Stomach smooth muscle (tissue), 2 donors: ENCODE measurements around the gene ELP4.
"Not testable (repeated sequence)": the region's sequence is repeated elsewhere in the genome, so short reads cannot be mapped to it uniquely, and the experiment has no call there.

ENCODE experiments used
- H3K27ac ChIP-seq: one replicate; pipeline ENCODE4 v1.7.0; 2013; ENCODE audit warnings: mild to moderate bottlenecking, low read length, inconsistent platforms
- H3K27me3 ChIP-seq, 2 donors: one replicate each; pipeline ENCODE4 v1.7.0; 2013; ENCODE audit warnings: low read length in 2 of 2; ENCODE audit not compliant: insufficient read depth in 2 of 2, control insufficient read depth in 1 of 2
- H3K36me3 ChIP-seq, 2 donors: one replicate each; pipeline ENCODE4 v1.7.0; 2013; ENCODE audit warnings: low read length in 2 of 2; ENCODE audit not compliant: control insufficient read depth in 2 of 2, insufficient read depth in 2 of 2
- H3K4me1 ChIP-seq: one replicate; pipeline ENCODE4 v1.7.0; 2013; ENCODE audit warnings: low read length; ENCODE audit not compliant: control insufficient read depth, insufficient read depth
- H3K4me3 ChIP-seq, 2 donors: one replicate each; pipeline ENCODE4 v1.7.0; 2013; ENCODE audit warnings: low read length in 2 of 2
- H3K9ac ChIP-seq, 2 donors: one replicate each; pipeline ENCODE4 v1.7.0; 2013; ENCODE audit warnings: low read length in 2 of 2, mild to moderate bottlenecking in 1 of 2
- H3K9me3 ChIP-seq, 2 donors: one replicate each; pipeline ENCODE4 v1.7.0; 2013; ENCODE audit warnings: low read length in 2 of 2; ENCODE audit not compliant: control insufficient read depth in 2 of 2
- donor health status: healthy.
- donor health status: Pancreatic carcinoma.

ELP4 gene

DNA sequence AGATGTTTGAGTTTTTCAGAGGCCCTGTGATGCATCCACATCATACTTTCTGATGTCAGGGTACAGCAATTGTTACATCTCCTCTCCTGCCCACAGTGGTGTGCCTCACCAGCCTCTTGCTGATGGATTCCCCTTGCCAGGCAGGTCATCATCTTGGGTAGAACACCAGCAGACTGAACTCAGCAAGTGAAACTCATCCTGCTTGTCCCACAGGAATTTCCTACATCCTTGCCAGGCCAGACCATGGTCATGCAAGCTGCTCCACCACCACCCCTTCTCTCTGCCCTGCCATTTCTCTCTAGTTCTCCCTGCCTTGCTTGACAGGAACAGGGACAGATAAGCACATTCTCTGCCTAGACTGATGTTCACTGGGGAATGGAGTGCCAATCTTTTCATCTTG, 215.6 kb downstream of the ELP4 start:
- H3K27ac ChIP-seq: no peak overlapping the region
- H3K9ac ChIP-seq: no peak overlapping the region
- H3K36me3 ChIP-seq: no peaks in the 10 kb centered on the region
- H3K27me3 ChIP-seq: no peaks in the 10 kb centered on the region
- H3K4me3 ChIP-seq: no peak overlapping the region
- no peaks in the 10 kb centered on the region for H3K4me1 ChIP-seq
- H3K9me3 ChIP-seq: no peaks in the 10 kb centered on the region

DNA sequence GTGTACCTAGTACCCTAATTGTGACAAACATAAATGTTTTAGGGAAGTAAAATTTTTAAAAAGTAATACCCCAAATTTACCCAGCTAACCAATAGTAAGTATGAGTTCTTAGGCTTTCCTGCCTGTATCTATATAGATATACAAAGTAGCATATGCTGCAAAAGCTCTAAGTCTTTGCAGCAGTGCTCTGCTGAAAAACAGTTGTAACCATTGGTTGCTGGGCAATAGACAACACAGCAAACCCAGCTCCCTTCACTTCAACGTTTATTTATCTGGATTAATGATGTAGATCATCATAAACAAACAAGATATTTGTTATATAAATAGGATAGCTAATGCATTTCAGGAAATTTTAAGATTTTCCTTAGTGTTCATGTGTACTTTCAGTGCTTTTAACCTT, 218.9 kb downstream of the ELP4 start:
- Histone ChIP-seq H3K36me3 (no peaks in the 10 kb centered on the region), H3K4me3 (no peak overlapping the region), H3K27ac (no peak overlapping the region), H3K27me3 (no peaks in the 10 kb centered on the region), H3K9ac (no peak overlapping the region), H3K4me1 (no peaks in the 10 kb centered on the region), H3K9me3 (no peaks in the 10 kb centered on the region)

DNA sequence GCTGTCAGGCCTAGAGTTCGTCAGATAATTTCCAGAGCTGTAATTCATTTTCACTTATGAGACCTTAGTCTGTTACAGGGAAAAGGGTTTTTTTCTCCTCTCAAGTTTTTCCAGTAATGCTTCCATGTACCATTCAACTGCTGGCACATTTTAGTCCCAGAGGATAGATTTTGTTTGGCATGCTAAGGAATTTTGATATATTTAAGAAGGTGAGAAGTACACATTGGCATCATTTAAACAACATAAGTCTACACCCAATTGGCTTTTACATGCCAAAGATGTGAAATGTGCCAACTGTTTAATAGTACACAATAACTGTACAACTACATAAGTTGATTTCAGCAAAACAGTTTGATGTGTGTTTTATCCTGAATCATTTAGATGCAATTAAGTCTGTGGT, 230.6 kb downstream of the ELP4 start:
- Histone ChIP-seq H3K27ac (no peak overlapping the region), H3K9ac (no peak overlapping the region), H3K27me3 (no peaks in the 10 kb centered on the region), H3K36me3 (no peaks in the 10 kb centered on the region), H3K4me3 (no peak overlapping the region), H3K9me3 (no peaks in the 10 kb centered on the region), H3K4me1 (no peaks in the 10 kb centered on the region)

DNA sequence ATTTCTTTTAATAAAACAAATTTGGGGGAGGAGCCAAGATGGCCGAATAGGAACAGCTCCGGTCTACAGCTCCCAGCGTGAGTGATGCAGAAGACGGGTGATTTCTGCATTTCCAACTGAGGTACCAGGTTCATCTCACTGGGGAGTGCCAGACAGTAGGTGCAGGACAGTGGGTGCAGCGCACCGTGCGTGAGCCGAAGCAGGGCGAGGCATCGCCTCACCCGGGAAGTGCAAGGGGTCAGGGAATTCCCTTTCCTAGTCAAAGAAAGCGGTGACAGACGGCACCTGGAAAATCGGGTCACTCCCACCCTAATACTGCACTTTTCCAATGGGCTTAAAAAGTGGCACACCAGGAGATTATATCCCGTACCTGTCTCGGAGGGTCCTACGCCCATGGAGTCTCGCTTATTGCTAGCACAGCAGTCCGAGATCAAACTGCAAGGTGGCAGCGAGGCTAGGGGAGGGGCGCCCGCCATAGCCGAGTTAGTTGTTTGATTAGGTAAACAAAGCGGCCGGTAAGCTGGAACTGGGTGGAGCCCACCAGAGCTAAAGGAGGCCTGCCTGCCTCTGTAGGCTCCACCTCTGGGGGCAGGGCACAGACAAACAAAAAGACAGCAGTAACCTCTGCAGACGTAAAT, 231.3 kb downstream of the ELP4 start:
- H3K36me3 ChIP-seq, H3K9ac ChIP-seq, H3K27me3 ChIP-seq, H3K4me3 ChIP-seq, H3K4me1 ChIP-seq, H3K27ac ChIP-seq, H3K9me3 ChIP-seq: not testable (repeated sequence)

DNA sequence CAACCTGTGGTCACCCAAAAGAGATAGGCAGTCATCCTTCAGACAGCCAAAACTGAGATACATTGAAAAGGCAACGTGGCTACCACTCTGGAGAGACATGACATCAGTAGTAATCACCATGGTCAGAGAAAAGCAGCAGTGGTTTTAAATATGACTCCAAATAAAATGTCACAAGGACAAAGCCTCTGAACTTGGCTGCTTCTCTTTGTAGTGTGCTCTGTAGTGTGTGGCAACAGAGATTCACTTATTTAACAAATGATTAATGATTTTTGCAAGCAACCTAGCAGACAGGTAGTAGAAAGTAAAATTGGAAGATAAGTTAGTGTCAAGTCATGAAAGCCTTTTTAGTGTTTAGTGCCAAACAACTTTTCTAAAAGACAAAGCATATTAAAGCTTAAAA, 238.0 kb downstream of the ELP4 start:
- Histone ChIP-seq H3K9me3 (no peaks in the 10 kb centered on the region), H3K27ac (no peak overlapping the region), H3K4me1 (no peaks in the 10 kb centered on the region), H3K9ac (no peak overlapping the region), H3K4me3 (no peak overlapping the region), H3K27me3 (no peaks in the 10 kb centered on the region), H3K36me3 (no peaks in the 10 kb centered on the region)

DNA sequence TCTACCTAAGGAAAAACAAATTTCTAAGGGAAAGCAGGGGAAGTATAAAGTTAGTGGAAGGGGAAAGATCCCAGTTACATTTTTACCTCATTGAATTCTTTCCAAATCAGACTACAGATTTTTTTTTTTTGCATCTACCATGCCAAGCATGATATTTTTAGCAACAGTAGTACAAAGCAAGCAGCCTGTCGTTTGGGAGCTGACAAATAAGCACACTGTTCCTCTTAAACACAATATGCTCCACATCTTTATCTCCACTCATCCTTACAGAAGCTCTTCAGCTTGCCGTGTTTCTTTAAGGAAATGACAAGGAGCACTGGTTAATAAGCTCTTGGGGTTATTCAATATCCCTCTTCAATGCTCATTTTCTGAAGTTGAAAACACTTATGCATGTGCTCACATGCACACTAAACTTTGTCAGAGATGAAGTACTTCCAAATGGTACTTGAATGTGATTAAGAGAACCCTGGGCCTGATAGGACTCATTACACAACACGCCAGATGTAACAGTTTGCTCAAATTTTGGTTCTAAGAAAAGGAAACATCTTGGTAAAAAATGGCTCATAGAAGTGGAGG, 247.8 kb downstream of the ELP4 start:
- Histone ChIP-seq H3K27ac (no peak overlapping the region), H3K4me1 (no peaks in the 10 kb centered on the region), H3K9me3 (no peaks in the 10 kb centered on the region), H3K9ac (no peak overlapping the region), H3K27me3 (no peaks in the 10 kb centered on the region), H3K36me3 (no peaks in the 10 kb centered on the region), H3K4me3 (no peak overlapping the region)

DNA sequence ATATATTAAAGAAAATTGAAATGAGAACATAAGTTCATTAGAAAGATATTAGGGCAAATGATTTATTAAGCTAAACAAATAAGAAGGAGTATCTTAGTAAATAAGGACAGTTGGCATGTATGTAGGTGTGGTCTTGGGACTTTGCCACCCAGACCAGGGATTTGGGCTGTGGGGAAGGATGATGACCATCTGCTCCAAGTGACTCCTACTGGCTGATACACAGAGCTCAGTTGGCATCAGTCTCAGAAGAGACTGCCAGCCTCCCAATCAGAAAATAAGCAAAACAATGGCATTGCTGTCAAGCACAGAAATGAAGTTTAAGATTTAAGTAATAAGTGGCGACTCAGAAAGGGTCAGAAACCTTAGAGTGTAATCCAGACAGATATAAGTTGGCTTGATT, 252.1 kb downstream of the ELP4 start:
- Histone ChIP-seq H3K9ac (no peak overlapping the region), H3K9me3 (no peaks in the 10 kb centered on the region), H3K27ac (no peak overlapping the region), H3K4me1 (no peaks in the 10 kb centered on the region), H3K27me3 (no peaks in the 10 kb centered on the region), H3K4me3 (no peak overlapping the region), H3K36me3 (no peaks in the 10 kb centered on the region)

DNA sequence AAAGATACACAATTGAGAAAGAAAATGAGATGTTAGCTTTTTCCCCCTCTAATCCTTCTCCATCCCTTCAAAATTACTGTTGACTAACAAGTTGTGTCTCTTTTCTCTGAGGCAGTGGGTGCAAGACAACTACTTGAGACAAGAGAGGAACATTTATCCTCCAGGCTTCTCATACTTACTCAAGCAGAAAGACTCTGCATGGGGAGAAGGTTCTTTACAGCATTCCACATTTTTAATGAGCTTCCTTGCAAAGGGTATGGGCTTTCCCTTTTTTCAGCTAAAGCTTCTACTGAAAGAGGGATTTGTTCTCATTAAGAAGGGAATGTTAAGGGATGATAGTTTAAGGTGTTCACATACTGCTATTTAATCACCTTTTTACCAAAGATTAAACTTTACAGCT, 253.7 kb downstream of the ELP4 start:
- Histone ChIP-seq H3K4me1 (no peaks in the 10 kb centered on the region), H3K27me3 (no peaks in the 10 kb centered on the region), H3K4me3 (no peak overlapping the region), H3K36me3 (no peaks in the 10 kb centered on the region), H3K9ac (no peak overlapping the region), H3K27ac (no peak overlapping the region), H3K9me3 (no peaks in the 10 kb centered on the region)

DNA sequence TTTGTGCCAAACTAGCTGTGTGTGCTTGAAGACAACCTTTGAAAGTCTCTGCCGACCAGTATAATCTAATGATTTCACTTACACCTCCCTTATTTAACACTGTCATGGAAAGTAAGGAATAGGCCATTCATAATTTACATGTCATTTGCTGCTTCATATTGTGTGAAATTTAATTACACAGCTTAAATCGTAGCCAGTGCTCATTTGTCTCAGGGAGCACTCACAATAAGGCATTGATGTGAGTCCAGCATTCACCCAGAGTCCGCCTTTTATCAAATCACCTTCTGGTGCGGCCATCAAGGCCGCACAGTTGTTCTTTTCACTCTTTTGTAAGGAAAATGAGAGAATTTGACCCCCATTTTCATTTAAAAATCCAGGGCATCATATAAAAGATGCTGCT, 254.7 kb downstream of the ELP4 start:
- Histone ChIP-seq H3K27ac (no peak overlapping the region), H3K4me1 (no peaks in the 10 kb centered on the region), H3K36me3 (no peaks in the 10 kb centered on the region), H3K9me3 (no peaks in the 10 kb centered on the region), H3K4me3 (no peak overlapping the region), H3K27me3 (no peaks in the 10 kb centered on the region), H3K9ac (no peak overlapping the region)

DNA sequence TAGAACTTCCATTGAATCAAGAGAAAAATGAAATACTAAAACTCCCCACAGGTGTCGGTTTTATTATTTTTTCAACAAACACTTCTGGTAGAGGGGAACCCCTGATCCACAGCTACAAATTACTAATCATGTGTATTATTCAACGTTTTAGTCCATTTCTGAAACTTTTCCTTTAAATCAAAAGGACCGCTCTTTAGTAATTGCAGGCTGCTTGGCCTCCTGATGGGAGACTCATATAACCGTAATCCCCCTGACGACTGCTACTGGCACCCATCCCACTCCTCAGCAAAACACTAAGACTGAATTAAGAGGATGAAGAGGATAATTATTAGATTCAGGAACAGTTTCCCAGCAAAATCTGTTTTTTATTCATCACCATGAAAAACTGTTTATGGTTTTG, 255.2 kb downstream of the ELP4 start:
- Histone ChIP-seq H3K27me3 (no peaks in the 10 kb centered on the region), H3K36me3 (no peaks in the 10 kb centered on the region), H3K9ac (no peak overlapping the region), H3K4me3 (no peak overlapping the region), H3K9me3 (no peaks in the 10 kb centered on the region), H3K27ac (no peak overlapping the region), H3K4me1 (no peaks in the 10 kb centered on the region)

DNA sequence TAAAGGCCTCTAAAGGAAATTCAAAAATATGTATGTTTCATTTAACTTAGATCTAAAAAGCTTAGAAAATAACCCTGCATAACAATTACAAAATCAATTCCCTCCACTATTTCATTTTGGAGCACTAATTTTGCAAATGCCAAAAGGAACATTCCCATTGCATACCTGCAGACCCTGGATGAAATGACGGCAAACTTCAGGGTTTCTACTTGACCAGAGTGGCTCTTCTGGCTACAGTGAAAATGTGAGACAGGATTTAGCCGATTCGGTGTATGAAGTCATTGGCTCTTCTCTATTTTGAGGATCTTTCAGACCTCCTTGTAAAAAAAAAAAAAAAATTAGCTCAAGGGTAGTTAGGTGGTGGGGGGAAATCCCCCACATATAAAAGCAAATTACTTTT, 257.5 kb downstream of the ELP4 start:
- H3K36me3 ChIP-seq: no peaks in the 10 kb centered on the region
- H3K4me3 ChIP-seq: no peak overlapping the region
- H3K27me3 ChIP-seq: no peaks in the 10 kb centered on the region
- no peaks in the 10 kb centered on the region for H3K9me3 ChIP-seq
- H3K4me1 ChIP-seq: no peaks in the 10 kb centered on the region
- no peak overlapping the region for H3K9ac ChIP-seq
- H3K27ac ChIP-seq: no peak overlapping the region
